HepG2 (cell line): ENCODE measurements around the gene CAMK2D. TPM values are rescaled to one million over a fixed set of nuclear protein-coding genes. Genes with fewer than 3 reads are reported as not detected.

Experiments
- ATAC-seq: fragments of 200-7000 bp; cut with Tn5 transposase; 3 replicates; pipeline ENCODE4 v1.9.1; 2020; ENCODE audit warnings: mild to moderate bottlenecking, moderate library complexity
- BruUV-seq: library from RNA; stranded (reverse); fragments of 400-500 nt; replicated peaks from 2 replicates; lab custom pipeline; 2021; lab: Mats Ljungman, UMichigan
- CTCF ChIA-PET: fragments of 300-600 bp; formaldehyde crosslinking; extraction: SDS; loops from one replicate; lab custom pipeline; 2021; ENCODE audit warnings: low total read pairs, inconsistent platforms, low intra/inter-chr PET ratio; lab: Yijun Ruan, JAX
- POLR2A ChIA-PET: fragments of 350-600 bp; sonication (Branson Sonifier 250); formaldehyde crosslinking; loops from one replicate; lab custom pipeline; 2020; ENCODE audit warnings: antibody characterized with exemption, inconsistent platforms; lab: Yijun Ruan, JAX
- DNase-seq: peaks from one replicate; pipeline ENCODE4 v3.0.0-alpha.2; 2015; ENCODE audit warnings: low spot score
- FAIRE-seq: peaks from 3 replicates; lab custom pipeline; 2011; peaks lifted over from hg19 to GRCh38; lab: Jason Lieb, UNC
- H2AFZ ChIP-seq: one replicate; pipeline ENCODE4 v1.6.1; 2011; ENCODE audit warnings: low read length, inconsistent platforms
- H3K27ac ChIP-seq: fragments of 300-600 bp; 3 replicates; pipeline ENCODE4 v1.8.0; 2011; ENCODE audit warnings: mixed run types, mild to moderate bottlenecking, mixed read lengths, low read length, inconsistent platforms; ENCODE audit not compliant: insufficient read depth; ENCODE audit errors: extremely low read length
- H3K27me3 ChIP-seq, 2 experiments: fragments of 200-600 bp in 1 of 2; 2 replicates in 1 of 2; 3 replicates in 1 of 2; pipeline versions ENCODE4 v1.6.0 to v1.8.0; 2011; ENCODE audit warnings: low read length in 2 of 2, mild to moderate bottlenecking in 2 of 2, moderate library complexity in 2 of 2, inconsistent platforms in 1 of 2; ENCODE audit not compliant: insufficient read depth in 2 of 2, control insufficient read depth in 1 of 2
- H3K36me3 ChIP-seq, 2 experiments: fragments of 200-600 bp in 1 of 2; replicated peaks in 1 of 2; 2 replicates in 1 of 2; 3 replicates in 1 of 2; pipeline versions ENCODE4 v1.5.1 to v1.8.0; 2011; ENCODE audit warnings: low read length in 2 of 2, inconsistent platforms in 1 of 2; ENCODE audit not compliant: insufficient read depth in 2 of 2, control insufficient read depth in 1 of 2
- H3K4me1 ChIP-seq: 2 replicates; pipeline ENCODE4 v1.5.1; 2012; ENCODE audit warnings: low read length, inconsistent platforms; ENCODE audit not compliant: insufficient read depth
- H3K4me2 ChIP-seq: 2 replicates; pipeline ENCODE4 v1.6.0; 2011; ENCODE audit warnings: low read depth, low read length, inconsistent platforms
- H3K4me3 ChIP-seq, 3 experiments: fragments of 200-600 bp in 1 of 3; sonication (generic), shearing (Covaris generic) in 1 of 3; replicated peaks in 1 of 3; 2 replicates each; pipeline ENCODE4 v1.5.1; 2011 to 2016; ENCODE audit warnings: low read length in 3 of 3, inconsistent platforms in 2 of 3, low read depth in 2 of 3, mild to moderate bottlenecking in 2 of 3, control low read depth in 1 of 3, mixed read lengths in 1 of 3; ENCODE audit not compliant: insufficient read depth in 1 of 3
- H3K79me2 ChIP-seq: one replicate; pipeline ENCODE4 v1.6.1; 2011; ENCODE audit warnings: low read length, inconsistent platforms; ENCODE audit not compliant: insufficient read depth
- H3K9ac ChIP-seq: 2 replicates; pipeline ENCODE4 v1.6.0; 2011; ENCODE audit warnings: mild to moderate bottlenecking, low read depth, low read length, inconsistent platforms; ENCODE audit not compliant: insufficient read depth
- H3K9me3 ChIP-seq: 2 replicates; pipeline ENCODE4 v1.5.1; 2012; ENCODE audit warnings: mild to moderate bottlenecking, low read length
- H4K20me1 ChIP-seq: 2 replicates; pipeline ENCODE4 v1.6.0; 2011; ENCODE audit warnings: inconsistent platforms, mild to moderate bottlenecking, low read length, moderate library complexity; ENCODE audit not compliant: insufficient read depth
- ARNT2 ChIP-seq: sonication (generic); formaldehyde crosslinking; IDR thresholded peaks from 2 replicates; pipeline ENCODE4 v1.8.0; 2022; ENCODE audit warnings: mild to moderate bottlenecking, low read depth, missing genetic modification reagents, moderate library complexity
- CC2D1A ChIP-seq: sonication (generic); formaldehyde crosslinking; IDR thresholded peaks from 2 replicates; pipeline ENCODE4 v1.8.1; 2023; ENCODE audit warnings: mild to moderate bottlenecking, missing genetic modification reagents
- EED ChIP-seq: sonication (generic); formaldehyde crosslinking; IDR thresholded peaks from 2 replicates; pipeline ENCODE4 v1.5.0; 2020; ENCODE audit warnings: mild to moderate bottlenecking, missing genetic modification reagents
- NR2F2 ChIP-seq: IDR thresholded peaks from 2 replicates; pipeline ENCODE4 v1.6.1; 2012; ENCODE audit warnings: low read depth, inconsistent platforms, borderline replicate concordance
- SOX13 ChIP-seq, 3 experiments: fragments of 450-650 bp in 1 of 3; sonication (generic) in 1 of 3; formaldehyde crosslinking in 1 of 3; IDR thresholded peaks in 2 of 3; conservative IDR thresholded peaks in 1 of 3; 2 replicates each; pipeline versions ENCODE4 v1.5.0 to v1.6.1; 2016 to 2020; ENCODE audit warnings: antibody characterized with exemption in 1 of 3, mild to moderate bottlenecking in 1 of 3, missing compliant biosample characterization in 1 of 3, missing genetic modification reagents in 1 of 3, moderate library complexity in 1 of 3
- TFDP1 ChIP-seq: IDR thresholded peaks from 2 replicates; pipeline ENCODE4 v1.6.1; 2016; ENCODE audit warnings: missing compliant biosample characterization, missing genetic modification reagents, borderline replicate concordance
- YY1 ChIP-seq: IDR thresholded peaks from 2 replicates; pipeline ENCODE4 v1.6.1; 2011; ENCODE audit warnings: low read length, low read depth, moderate library complexity, mild to moderate bottlenecking; ENCODE audit not compliant: insufficient read depth, insufficient replicate concordance
- ZBTB46 ChIP-seq: sonication (generic); formaldehyde crosslinking; IDR thresholded peaks from 2 replicates; pipeline ENCODE4 v1.4.0; 2020; ENCODE audit warnings: mild to moderate bottlenecking, missing genetic modification reagents, borderline replicate concordance
- ZNF432 ChIP-seq: sonication (generic); formaldehyde crosslinking; IDR thresholded peaks from 2 replicates; pipeline ENCODE4 v1.5.0; 2020; ENCODE audit warnings: missing genetic modification reagents, mild to moderate bottlenecking, borderline replicate concordance
- ZNF589 ChIP-seq: sonication (generic); formaldehyde crosslinking; conservative IDR thresholded peaks from 2 replicates; pipeline ENCODE4 v1.8.0; 2022; ENCODE audit warnings: mild to moderate bottlenecking, moderate library complexity, missing genetic modification reagents
- WGBS: methylation state at CpG from one replicate; pipeline ENCODE4 v1.1.6; 2017; ENCODE audit warnings: low lambda C conversion rate; 5-methylcytosine and 5-hydroxymethylcytosine counted together
- in situ Hi-C: cut with HindIII; loops from 2 replicates; pipeline ENCODE4 v1.10.0; 2017; ENCODE audit warnings: low pct_unique_long_range_greater_than_20kb; ENCODE audit not compliant: extremely low pct_ligation_motif_present
- intact Hi-C: fragments of 100-400 bp; cut with micrococcal nuclease; formaldehyde crosslinking; loops from one replicate; pipeline ENCODE4 v1.10.0; 2022; ENCODE audit not compliant: unreplicated experiment
- polyA plus RNA-seq, 8 experiments: library from polyadenylated mRNA; depleted of rRNA in 3 of 8; stranded (reverse) in 7 of 8; unstranded in 1 of 8; fragments of >200 nt; fragmentation: Illumina TruSeq in 4 of 8; extraction: Trizol in 4 of 8; gene quantifications; 2 replicates each; pipeline versions ENCODE4 v1.2.1 to v1.2.3, GENCODE V29; 2011 to 2016; ENCODE audit warnings: low read depth in 4 of 8, missing spikeins in 1 of 8, mixed read lengths in 1 of 8; ENCODE audit not compliant: insufficient read depth in 1 of 8
- total RNA-seq, 5 experiments: library from RNA; depleted of rRNA; stranded (reverse); fragments of >200 nt; fragmentation: Illumina TruSeq; extraction: Trizol; gene quantifications; 2 replicates each; pipeline ENCODE4 v1.2.3, GENCODE V29; 2016; ENCODE audit warnings: low read depth in 1 of 5
- TF ChIP-seq, protein P1 (sequence below): sonication (generic); formaldehyde crosslinking; IDR thresholded peaks from 2 replicates; pipeline ENCODE4 v1.4.0; 2020; ENCODE audit warnings: missing genetic modification reagents
- TF ChIP-seq, protein P2 (sequence below): sonication (generic); formaldehyde crosslinking; conservative IDR thresholded peaks from 2 replicates; pipeline ENCODE4 v1.4.0; 2020; ENCODE audit warnings: missing genetic modification reagents
- TF ChIP-seq, protein P3 (sequence below): sonication (generic); formaldehyde crosslinking; IDR thresholded peaks from 2 replicates; pipeline ENCODE4 v1.4.0; 2020; ENCODE audit warnings: missing genetic modification reagents

Gene CAMK2D
- total and polyA plus RNA-seq, 2 of the 13 experiments (the other 11 are each of a cell fraction or from before 2014, with no cell fraction given), result 18.0 to 65.4 TPM

DNA sequence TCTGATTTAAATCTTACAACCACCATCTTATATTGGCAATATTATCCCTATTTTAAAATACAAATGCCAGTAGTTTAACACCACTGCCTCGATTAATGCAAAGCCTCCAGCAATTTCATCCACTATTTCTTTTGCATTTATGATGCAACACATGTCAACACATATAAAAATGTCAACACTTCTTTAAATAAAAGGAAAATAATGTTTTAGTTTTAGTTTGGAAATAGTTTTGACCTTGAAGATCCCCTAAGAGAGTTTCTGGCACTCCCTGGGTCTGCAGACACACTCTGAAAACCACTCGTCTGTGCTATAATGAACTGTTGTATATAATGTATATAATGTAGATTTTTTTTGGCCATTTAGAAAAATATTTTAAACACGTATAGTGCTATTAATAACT lies 99.0 kb downstream of the CAMK2D start (continued):
- TF ChIP-seq, protein P1, sequence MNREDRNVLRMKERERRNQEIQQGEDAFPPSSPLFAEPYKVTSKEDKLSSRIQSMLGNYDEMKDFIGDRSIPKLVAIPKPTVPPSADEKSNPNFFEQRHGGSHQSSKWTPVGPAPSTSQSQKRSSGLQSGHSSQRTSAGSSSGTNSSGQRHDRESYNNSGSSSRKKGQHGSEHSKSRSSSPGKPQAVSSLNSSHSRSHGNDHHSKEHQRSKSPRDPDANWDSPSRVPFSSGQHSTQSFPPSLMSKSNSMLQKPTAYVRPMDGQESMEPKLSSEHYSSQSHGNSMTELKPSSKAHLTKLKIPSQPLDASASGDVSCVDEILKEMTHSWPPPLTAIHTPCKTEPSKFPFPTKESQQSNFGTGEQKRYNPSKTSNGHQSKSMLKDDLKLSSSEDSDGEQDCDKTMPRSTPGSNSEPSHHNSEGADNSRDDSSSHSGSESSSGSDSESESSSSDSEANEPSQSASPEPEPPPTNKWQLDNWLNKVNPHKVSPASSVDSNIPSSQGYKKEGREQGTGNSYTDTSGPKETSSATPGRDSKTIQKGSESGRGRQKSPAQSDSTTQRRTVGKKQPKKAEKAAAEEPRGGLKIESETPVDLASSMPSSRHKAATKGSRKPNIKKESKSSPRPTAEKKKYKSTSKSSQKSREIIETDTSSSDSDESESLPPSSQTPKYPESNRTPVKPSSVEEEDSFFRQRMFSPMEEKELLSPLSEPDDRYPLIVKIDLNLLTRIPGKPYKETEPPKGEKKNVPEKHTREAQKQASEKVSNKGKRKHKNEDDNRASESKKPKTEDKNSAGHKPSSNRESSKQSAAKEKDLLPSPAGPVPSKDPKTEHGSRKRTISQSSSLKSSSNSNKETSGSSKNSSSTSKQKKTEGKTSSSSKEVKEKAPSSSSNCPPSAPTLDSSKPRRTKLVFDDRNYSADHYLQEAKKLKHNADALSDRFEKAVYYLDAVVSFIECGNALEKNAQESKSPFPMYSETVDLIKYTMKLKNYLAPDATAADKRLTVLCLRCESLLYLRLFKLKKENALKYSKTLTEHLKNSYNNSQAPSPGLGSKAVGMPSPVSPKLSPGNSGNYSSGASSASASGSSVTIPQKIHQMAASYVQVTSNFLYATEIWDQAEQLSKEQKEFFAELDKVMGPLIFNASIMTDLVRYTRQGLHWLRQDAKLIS (CRISPR knock-in tag), result no peak
- TF ChIP-seq, protein P2, sequence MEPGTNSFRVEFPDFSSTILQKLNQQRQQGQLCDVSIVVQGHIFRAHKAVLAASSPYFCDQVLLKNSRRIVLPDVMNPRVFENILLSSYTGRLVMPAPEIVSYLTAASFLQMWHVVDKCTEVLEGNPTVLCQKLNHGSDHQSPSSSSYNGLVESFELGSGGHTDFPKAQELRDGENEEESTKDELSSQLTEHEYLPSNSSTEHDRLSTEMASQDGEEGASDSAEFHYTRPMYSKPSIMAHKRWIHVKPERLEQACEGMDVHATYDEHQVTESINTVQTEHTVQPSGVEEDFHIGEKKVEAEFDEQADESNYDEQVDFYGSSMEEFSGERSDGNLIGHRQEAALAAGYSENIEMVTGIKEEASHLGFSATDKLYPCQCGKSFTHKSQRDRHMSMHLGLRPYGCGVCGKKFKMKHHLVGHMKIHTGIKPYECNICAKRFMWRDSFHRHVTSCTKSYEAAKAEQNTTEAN (CRISPR knock-in tag), result no peak

DNA sequence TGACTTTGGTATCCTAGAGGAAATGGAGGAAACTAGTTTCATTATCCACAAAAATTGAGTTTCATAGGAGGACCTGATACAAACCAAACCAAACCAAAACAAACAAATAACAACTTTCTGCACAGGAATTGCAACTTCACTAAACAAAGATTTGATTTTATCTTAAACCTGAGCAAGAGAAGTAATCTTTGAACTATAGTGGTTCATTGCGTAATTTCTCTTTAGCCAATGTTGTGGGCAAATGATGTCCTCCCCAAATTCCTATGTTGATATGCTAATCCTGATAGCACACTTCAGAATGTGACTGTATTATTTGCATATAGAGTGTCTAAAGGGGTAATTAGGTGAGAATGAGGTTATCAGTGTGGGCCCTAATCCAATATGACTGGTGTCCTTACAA lies 102.4 kb downstream of the CAMK2D start:
- FAIRE-seq (no peak), DNase-seq (peak; percentile 62), ATAC-seq (no peak; the same call in 2 of the 3 replicates)
- Histone ChIP-seq H3K36me3 (peaks cover 0 to 2% of the 10 kb centered on the region in 2 experiments; a peak in 1 of 5 replicates), H3K9ac (no peak overlapping the region), H3K4me1 (peaks cover 36% of the 10 kb centered on the region), H3K27me3 (no peaks in the 10 kb centered on the region), H3K4me2 (no peak overlapping the region), H2AFZ (no peak overlapping the region), H3K79me2 (peaks cover 4% of the 10 kb centered on the region), H3K9me3 (no peaks in the 10 kb centered on the region), H3K27ac (no peak overlapping the region), H4K20me1 (no peaks in the 10 kb centered on the region), H3K4me3 (no peak overlapping the region)
- no TSS peak for BruUV-seq
- ChIA-PET CTCF (no interaction called here), POLR2A (no interaction called here)
- intact Hi-C loops (no loop called here), in situ Hi-C loops (no loop called here)
- WGBS, result 100% methylated on average over 1 of the region's 1 CpG
- TF ChIP-seq NR2F2 (no peak), SOX13 (IDR thresholded peaks at IDR 0.05) (no peak), SOX13 (CRISPR knock-in tag; conservative IDR thresholded peaks at IDR 0.05 in 1 of 2, IDR thresholded peaks at IDR 0.05 in 1 of 2) (peak in 1 of 2 experiments; percentile 31; a peak in 1 of 4 replicates), CC2D1A (CRISPR knock-in tag) (no peak), TFDP1 (CRISPR knock-in tag) (no peak), ZNF589 (CRISPR knock-in tag) (no peak), ZNF432 (CRISPR knock-in tag) (no peak), ZBTB46 (CRISPR knock-in tag) (no peak), ARNT2 (CRISPR knock-in tag) (no peak), EED (CRISPR knock-in tag) (no peak), YY1 (no peak)
- TF ChIP-seq, protein P3, sequence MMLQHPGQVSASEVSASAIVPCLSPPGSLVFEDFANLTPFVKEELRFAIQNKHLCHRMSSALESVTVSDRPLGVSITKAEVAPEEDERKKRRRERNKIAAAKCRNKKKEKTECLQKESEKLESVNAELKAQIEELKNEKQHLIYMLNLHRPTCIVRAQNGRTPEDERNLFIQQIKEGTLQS, result no peak
